Measurements from ENCODE around the gene BCL2L13. TPM values are rescaled to one million over a fixed set of nuclear protein-coding genes. Genes with fewer than 3 reads are reported as not detected.
A peak's percentile ranks its signal among the peaks of the same experiment; 100 is the strongest.

The BCL2L13 gene
- total RNA-seq, 6 experiments from 2014 or later: 26.2 to 44.5 (median 37.3) TPM

GRCh38 chr22:17705546-17705945, 67.0 kb downstream of the BCL2L13 start:
- TF ChIP-seq CTCF (IDR thresholded peaks at IDR 0.05) (no peak), POLR2A (IDR thresholded peaks at IDR 0.05) (no peak)
- WGBS (ENCODE audit: insufficient coverage, low coverage, low lambda C conversion rate, missing lambda C conversion rate): 96% methylated on average over 7 of the region's 7 CpGs
- DNase-seq (no peak), ATAC-seq (no peak)
- H3K27me3 ChIP-seq: no peaks in the 10 kb centered on the region
- H3K4me1 ChIP-seq: peaks cover 0 to 17% (median 0%) of the 10 kb centered on the region in 4 donors
- H3K9me3 ChIP-seq: no peaks in the 10 kb centered on the region
- H3K36me3 ChIP-seq: peaks cover 0 to 6% (median 0%) of the 10 kb centered on the region in 4 donors
- intact Hi-C loops (cut with DNase I): no loop called here
- H3K27ac ChIP-seq: peak overlapping the region; percentile 24 to 66 (median 53)
- H3K4me3 ChIP-seq: no peak overlapping the region

- intact Hi-C loops (cut with DNase I): no loop called here
- Histone ChIP-seq H3K27me3 (no peaks in the 10 kb centered on the region), H3K4me1 (peaks cover 0 to 17% (median 0%) of the 10 kb centered on the region in 4 donors), H3K36me3 (peaks cover 0 to 6% (median 0%) of the 10 kb centered on the region in 4 donors), H3K4me3 (peak overlapping the region in 2 of 3 donors; percentile 4 to 33), H3K27ac (peak overlapping the region; percentile 31 to 66 (median 53)), H3K9me3 (no peaks in the 10 kb centered on the region)
- DNase-seq (peak in 1 of 3 donors; percentile 52), ATAC-seq (peak; percentile 96 to 97 (median 96))
- WGBS (ENCODE audit: insufficient coverage, low coverage, low lambda C conversion rate, missing lambda C conversion rate): 27% methylated on average over 9 of the region's 9 CpGs
- TF ChIP-seq POLR2A (IDR thresholded peaks at IDR 0.05) (peak; percentile 31), CTCF (IDR thresholded peaks at IDR 0.05) (no peak)
Observed at GRCh38 chr22:17705951-17706900, 67.7 kb downstream of the BCL2L13 start.

GRCh38 chr22:17706947-17707346, 68.4 kb downstream of the BCL2L13 start:
- Histone ChIP-seq H3K4me3 (peak overlapping the region in 2 of 3 donors; percentile 4 to 33), H3K27ac (peak overlapping the region; percentile 31 to 66 (median 53)), H3K4me1 (peaks cover 0 to 17% (median 0%) of the 10 kb centered on the region in 4 donors), H3K27me3 (no peaks in the 10 kb centered on the region), H3K9me3 (no peaks in the 10 kb centered on the region), H3K36me3 (peaks cover 0 to 6% (median 0%) of the 10 kb centered on the region in 4 donors)
- no peak for DNase-seq
- 100% methylated on average over 1 of the region's 1 CpG for WGBS (ENCODE audit: insufficient coverage, low coverage, low lambda C conversion rate, missing lambda C conversion rate)
- ATAC-seq: peak in 3 of 4 donors; percentile 17 to 26 (median 22)
- intact Hi-C loops (cut with DNase I): no loop called here
- TF ChIP-seq CTCF (IDR thresholded peaks at IDR 0.05): no peak
- no peak for TF ChIP-seq POLR2A (IDR thresholded peaks at IDR 0.05)

- intact Hi-C loops (cut with DNase I): no loop called here
- no peak for ATAC-seq
- peaks cover 0 to 4% (median 0%) of the 10 kb centered on the region in 4 donors for H3K36me3 ChIP-seq
- H3K9me3 ChIP-seq: no peaks in the 10 kb centered on the region
- peak overlapping the region in 2 of 3 donors; percentile 31 to 53 for H3K27ac ChIP-seq
- WGBS (ENCODE audit: insufficient coverage, low coverage, low lambda C conversion rate, missing lambda C conversion rate): 56% methylated on average over 3 of the region's 3 CpGs
- no peak for DNase-seq
- TF ChIP-seq POLR2A (IDR thresholded peaks at IDR 0.05): no peak
- TF ChIP-seq CTCF (IDR thresholded peaks at IDR 0.05): no peak
- H3K4me3 ChIP-seq: peak overlapping the region in 1 of 3 donors; percentile 33
- H3K27me3 ChIP-seq: no peaks in the 10 kb centered on the region
- H3K4me1 ChIP-seq: peaks cover 0 to 17% (median 0%) of the 10 kb centered on the region in 4 donors
Observed at GRCh38 chr22:17707526-17707925, 69.0 kb downstream of the BCL2L13 start.

Data from right lobe of liver (tissue), 6 donors.